ENCODE results near the gene FCGBP.
"Not testable (repeated sequence)": the region's sequence is repeated elsewhere in the genome, so short reads cannot be mapped to it uniquely, and the experiment has no call there.

GRCh38 chr19:39889872-39890754, 44.3 kb downstream of the FCGBP start:
- not testable (repeated sequence) for TF ChIP-seq CTCF (IDR thresholded peaks at IDR 0.05); ZFX (IDR thresholded peaks at IDR 0.05; ENCODE audit: borderline replicate concordance)

All from 22Rv1 (cell line).